ENCODE data around the gene CARS1. TPM values are rescaled to one million over a fixed set of nuclear protein-coding genes. Genes with fewer than 3 reads are reported as not detected.

CARS1 gene
- total RNA-seq, 1 donor from 2014 or later: 57.9 TPM

- intact Hi-C loops (cut with micrococcal nuclease): no loop called here
Observed at GRCh38 chr11:3011891-3012885, 45.0 kb downstream of the CARS1 start.

DNA sequence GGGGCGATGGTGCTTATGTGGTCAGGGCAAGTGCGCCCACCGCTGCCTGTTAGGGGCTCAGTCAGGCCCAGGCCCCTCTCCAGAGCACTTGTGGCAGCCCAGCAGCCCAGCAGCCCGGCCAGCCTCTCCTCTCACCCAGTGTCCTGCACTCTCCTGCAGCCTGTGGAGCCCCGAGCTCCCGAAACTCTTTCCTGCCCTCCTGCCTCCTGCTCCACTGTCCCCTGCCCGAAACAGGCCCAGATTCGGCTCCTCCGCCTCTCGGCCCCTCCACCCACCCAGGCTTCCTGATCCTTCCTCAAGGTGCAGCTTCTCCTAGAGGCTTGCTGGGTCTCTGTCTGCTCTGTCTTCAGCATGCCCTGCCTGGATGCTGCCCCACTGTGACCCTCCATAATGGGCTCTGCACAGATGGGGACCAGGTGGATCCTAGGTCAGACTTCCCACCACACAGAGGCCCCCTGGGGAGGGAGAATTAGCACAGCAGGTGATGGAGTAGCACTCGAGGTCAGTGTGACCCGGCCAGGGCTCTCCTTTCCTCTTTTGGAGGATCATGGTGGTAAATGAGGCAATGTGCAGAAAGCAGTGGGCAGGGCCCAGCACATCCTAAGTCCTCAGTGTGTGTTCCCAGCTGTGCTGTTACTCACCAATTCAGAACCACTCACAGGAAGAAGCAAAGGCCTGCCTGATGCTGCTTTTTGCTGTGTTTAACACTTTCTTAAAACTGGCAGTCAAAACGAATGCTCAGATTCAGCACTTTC is 46.5 kb downstream of the CARS1 start:
- intact Hi-C loops (cut with micrococcal nuclease): no loop called here

DNA sequence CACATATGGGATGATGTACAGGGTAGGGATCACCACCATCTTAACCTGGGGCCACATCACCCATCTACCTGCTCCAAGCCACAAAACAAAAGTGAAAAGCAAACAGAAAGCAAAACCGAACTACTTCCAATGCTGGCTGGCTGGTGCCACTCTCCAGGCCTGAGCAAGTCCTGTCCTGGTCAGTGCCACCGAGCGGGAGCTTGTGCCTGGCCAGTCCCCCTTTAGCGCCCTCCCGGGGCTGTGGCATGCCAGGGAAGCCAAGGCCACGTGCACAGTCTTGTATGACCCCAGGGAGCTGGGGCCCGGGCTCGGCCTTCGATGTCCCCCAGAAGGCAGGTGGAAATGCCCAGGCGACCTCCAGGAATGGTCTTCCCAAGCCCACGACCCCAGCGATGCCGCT is 47.2 kb downstream of the CARS1 start:
- intact Hi-C loops (cut with micrococcal nuclease): no loop called here

DNA sequence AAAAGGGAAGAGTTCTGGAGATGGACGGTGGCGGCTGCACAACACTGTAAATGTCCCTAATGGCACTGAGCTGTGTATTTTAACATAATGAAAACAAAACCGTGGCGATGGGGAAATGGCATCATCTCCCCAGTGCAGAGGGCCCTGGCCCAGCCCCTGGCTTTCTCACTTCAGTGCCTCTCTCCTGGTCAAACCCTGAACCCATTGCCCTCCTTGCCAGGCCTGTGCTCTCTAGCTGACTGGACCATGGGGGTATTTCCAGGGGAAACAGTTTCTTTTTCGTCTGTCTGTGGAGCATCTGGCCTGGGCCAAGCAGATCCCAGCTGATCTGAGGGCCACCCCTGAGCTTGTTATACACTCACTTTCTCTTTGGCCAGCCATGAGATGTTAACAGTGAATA is 47.7 kb downstream of the CARS1 start:
- intact Hi-C loops (cut with micrococcal nuclease): no loop called here

GRCh38 chr11:3008746-3009336 is 48.4 kb downstream of the CARS1 start:
- intact Hi-C loops (cut with micrococcal nuclease): no loop called here

DNA sequence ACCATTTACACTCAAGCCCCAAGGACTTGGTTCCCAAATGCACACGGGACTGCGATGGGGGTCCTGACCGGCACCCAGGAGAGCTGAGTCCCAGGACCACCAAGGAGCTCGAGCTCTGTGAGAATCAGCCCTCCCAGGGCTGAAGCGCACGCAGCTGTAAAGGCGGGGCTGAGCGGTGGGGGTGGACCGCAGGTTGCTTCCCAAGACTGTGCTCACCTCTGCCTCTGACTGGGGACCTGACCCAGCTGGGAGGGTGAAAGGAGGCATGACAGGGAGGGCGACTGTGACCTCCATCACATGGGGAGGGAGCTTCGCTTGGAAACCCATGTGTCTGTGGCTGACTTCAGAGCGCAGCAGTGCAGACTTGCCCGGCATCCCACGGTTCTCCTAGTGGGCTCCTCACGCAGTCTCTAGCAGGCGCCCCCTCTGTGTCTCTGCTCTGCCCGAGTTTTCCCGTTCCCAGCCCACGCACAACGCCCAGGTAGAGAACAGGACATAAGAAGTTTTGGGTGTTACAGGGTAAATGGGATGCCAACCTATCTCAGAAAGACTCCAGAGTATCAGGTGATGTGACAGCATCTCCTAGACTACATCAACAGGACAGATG is 49.7 kb downstream of the CARS1 start:
- intact Hi-C loops (cut with micrococcal nuclease): no loop called here

DNA sequence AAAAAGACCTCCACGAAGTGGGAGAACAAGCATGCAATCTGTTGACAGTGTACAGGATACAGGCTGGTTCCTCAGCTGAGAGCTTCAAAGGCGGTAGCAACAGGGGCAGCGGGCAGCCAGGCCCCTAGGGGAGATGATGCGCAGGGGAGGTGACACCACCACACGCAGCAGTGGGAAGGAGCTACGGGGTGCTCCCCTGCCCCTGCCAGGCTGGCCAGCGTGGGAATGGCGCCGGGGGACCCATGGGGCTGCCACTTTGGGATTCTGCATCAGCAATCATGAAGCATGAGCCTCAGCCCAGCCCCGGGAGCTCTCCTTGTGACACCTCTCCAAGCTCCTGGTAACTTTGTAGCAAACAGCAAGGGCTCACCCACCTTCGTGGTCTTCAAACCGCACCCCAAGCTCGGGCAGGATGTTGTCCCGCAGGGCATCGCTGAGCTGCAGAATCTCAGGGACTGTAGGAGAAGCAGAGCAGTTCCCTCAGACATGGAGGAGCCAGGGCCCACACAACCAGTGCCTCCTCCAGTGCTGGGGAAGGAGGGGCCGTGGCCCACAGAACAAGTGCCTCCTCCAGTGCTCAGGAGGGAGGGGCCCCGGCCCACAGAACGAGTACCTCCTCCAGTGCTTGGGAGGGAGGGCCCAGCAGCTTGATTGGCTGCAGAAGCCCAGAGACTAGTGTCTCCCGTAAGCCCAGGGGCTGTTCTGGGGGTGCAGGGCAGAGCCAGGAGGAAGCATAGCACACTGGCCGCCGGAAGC is 50.5 kb downstream of the CARS1 start:
- intact Hi-C loops (cut with micrococcal nuclease): no loop called here

GRCh38 chr11:3004481-3004880 is 52.7 kb downstream of the CARS1 start:
- intact Hi-C loops (cut with micrococcal nuclease): no loop called here

GRCh38 chr11:3003396-3004231 is 53.6 kb downstream of the CARS1 start:
- intact Hi-C loops (cut with micrococcal nuclease): no loop called here

DNA sequence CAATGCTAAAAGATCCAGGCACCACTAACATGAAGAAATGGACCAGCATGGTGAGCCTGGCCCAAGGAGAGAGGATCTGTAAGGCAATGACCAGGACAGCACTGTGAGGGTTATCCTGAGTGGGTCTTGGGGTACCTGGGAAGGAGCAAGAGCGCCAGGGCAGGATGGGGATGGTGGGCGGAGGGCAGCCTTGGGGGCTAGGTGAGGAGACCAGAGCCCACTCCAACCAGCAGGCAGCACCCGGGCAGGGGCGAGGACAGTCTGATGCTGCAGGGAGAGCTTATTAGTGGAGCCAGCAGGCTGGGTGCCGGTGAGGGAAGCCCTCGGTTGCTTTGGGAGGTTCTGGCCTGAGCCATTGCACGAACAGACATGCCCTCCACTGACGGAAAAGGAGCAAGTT is 54.4 kb downstream of the CARS1 start:
- intact Hi-C loops (cut with micrococcal nuclease): no loop called here

DNA sequence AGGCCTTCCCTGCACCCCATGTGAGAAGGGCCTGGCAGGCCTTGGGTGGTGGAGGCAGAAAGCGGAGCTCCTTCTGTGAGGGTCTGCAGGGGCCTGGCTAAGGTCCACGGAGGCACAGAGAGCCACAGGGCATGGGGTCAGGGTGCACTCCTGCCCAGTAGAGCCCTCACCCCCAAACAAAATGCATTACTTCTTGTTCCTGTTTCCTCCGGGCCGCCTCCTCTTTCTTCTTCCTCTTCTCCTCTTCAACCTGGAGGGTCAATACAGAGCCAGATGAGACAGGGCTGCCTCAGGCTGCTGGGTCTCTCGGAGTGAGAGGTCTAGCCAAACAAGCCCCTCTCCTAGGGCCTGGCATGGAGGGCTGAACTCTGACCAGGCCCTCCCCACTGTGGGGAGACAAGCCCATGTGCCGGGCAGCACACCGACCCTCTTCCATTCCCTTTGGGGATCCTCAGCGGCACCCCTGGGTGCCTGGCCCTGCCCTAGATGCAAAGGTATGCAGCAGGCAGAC is 54.8 kb downstream of the CARS1 start:
- intact Hi-C loops (cut with micrococcal nuclease): no loop called here

GRCh38 chr11:3001496-3001895 is 55.7 kb downstream of the CARS1 start:
- intact Hi-C loops (cut with micrococcal nuclease): no loop called here

DNA sequence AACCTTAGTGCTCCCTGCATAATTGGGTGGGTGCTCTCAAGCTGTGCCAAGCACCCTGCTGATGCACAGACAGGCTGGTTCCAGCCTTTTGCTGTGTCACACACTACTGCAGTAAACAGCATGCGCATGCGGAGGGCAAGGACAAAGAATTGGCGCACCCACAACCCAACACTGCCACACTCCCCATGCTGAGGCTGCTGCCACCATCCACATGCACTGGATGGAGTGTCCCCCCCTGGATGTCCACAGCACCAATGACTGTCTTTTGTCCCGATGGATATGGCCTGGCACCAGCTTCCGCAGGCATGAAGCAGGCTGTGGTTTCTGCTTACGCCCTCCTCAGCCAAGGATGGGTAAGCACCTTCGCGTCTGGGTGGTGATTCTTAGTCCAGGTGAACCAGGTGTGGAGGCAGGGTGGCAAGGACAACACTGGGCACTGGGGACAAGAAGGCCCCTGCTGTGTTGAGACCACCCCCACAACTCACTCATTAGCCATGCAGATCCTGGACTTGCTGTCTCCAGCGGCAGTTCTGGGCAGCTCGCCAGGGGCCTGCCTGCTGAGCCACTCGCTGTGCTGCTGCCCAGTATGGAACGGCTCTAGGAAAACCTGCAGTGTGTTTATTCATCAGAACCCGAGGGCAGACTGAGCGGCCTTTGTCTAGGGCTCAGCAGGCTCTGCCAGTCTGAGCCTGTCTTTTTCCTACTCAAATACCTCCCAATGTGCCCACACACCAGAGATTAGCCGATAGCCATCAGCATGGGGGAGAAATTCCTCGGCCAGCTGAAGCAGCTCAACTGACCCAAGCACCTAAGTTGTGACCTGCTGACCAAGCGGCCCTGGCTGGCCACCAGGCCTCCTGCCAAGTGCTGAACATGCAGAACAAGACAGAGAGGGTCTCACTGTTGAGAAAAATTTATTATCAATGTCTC is 56.9 kb downstream of the CARS1 start:
- intact Hi-C loops (cut with micrococcal nuclease): no loop called here

- intact Hi-C loops (cut with micrococcal nuclease): loop anchor here (10.0 kb wide), 1 partner anchor 1095 kb away; the partner anchor contains the start of gene RRM1
Observed at GRCh38 chr11:2999464-2999998, 57.7 kb downstream of the CARS1 start.

GRCh38 chr11:2998073-2998850 is 59.0 kb downstream of the CARS1 start:
- intact Hi-C loops (cut with micrococcal nuclease): loop anchor here (10.0 kb wide), 1 partner anchor 1097 kb away; the partner anchor contains the start of gene RRM1

GRCh38 chr11:2997406-2997805 is 59.8 kb downstream of the CARS1 start:
- intact Hi-C loops (cut with micrococcal nuclease): loop anchor here (10.0 kb wide), 1 partner anchor 1097 kb away; the partner anchor contains the start of gene RRM1

DNA sequence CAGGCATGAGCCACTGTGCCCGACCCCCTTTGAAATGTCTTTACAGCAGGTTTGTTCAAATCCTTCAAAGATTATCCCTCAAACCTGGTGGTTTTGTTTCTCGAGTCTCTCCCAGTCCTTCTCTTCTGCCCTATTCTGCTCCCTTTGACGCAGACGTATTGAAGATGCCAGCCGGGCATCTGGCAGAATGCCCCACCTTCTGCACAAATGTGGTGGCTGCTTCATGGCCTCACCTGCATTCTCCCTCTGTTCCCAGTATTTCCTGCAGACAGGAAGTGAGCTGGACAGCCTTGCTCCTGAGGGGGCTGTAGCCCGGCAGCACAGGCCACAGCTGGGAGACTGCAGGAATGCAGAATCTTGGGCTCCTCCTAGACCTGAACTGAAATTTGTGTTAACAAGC is 60.2 kb downstream of the CARS1 start:
- intact Hi-C loops (cut with micrococcal nuclease): loop anchor here (10.0 kb wide), 1 partner anchor 1098 kb away; the partner anchor contains the start of gene RRM1
